Astrocyte of the spinal cord (primary cell): ENCODE data around the gene PROM2.

Experiments
- DNase-seq: peaks from one replicate; pipeline ENCODE4 v3.0.0; 2011; ENCODE audit warnings: low read depth, low spot score
- H3K4me3 ChIP-seq: 2 replicates; pipeline ENCODE4 v1.5.1; 2011; ENCODE audit warnings: low read depth, mild to moderate bottlenecking, low read length, moderate library complexity
- CTCF ChIP-seq: IDR thresholded peaks from 2 replicates; pipeline ENCODE4 v1.5.1; 2012; ENCODE audit warnings: low read depth, mild to moderate bottlenecking, low read length, inconsistent platforms
- in situ Hi-C: cut with HindIII; loops from 2 replicates; pipeline ENCODE4 v1.10.0; 2017; ENCODE audit warnings: low sequenced_read_pairs

Gene PROM2

GRCh38 chr2:95275151-95275515, 884 bp downstream of the PROM2 start:
- H3K4me3 ChIP-seq = no peak overlapping the region
- no peak for DNase-seq
- no peak for TF ChIP-seq CTCF
- in situ Hi-C loops = no loop called here

- DNase-seq = no peak
- in situ Hi-C loops = no loop called here
- TF ChIP-seq CTCF = no peak
- H3K4me3 ChIP-seq = no peak overlapping the region
Observed at GRCh38 chr2:95275601-95276243, 1.5 kb downstream of the PROM2 start.

GRCh38 chr2:95276244-95276887, 2.1 kb downstream of the PROM2 start:
- no peak for TF ChIP-seq CTCF

GRCh38 chr2:95276888-95277245, 2.6 kb downstream of the PROM2 start:
- no peak overlapping the region for H3K4me3 ChIP-seq
- no peak for DNase-seq
- TF ChIP-seq CTCF = no peak
- in situ Hi-C loops = no loop called here

More at GRCh38 chr2:95276244-95276887, 2.1 kb downstream of the PROM2 start:
- H3K4me3 ChIP-seq = no peak overlapping the region
- no peak for DNase-seq
- in situ Hi-C loops = no loop called here

- in situ Hi-C loops = no loop called here
- H3K4me3 ChIP-seq = no peak overlapping the region
Observed at GRCh38 chr2:95277246-95277906, 3.1 kb downstream of the PROM2 start.

GRCh38 chr2:95278051-95278471, 3.8 kb downstream of the PROM2 start:
- DNase-seq = peak; percentile 77
- TF ChIP-seq CTCF = no peak
- H3K4me3 ChIP-seq = no peak overlapping the region
- in situ Hi-C loops = no loop called here

More at GRCh38 chr2:95277246-95277906, 3.1 kb downstream of the PROM2 start:
- DNase-seq = no peak
- no peak for TF ChIP-seq CTCF
